GM23338 (cell line): ENCODE measurements around the gene ATP10A. TPM values are rescaled to one million over a fixed set of nuclear protein-coding genes. Genes with fewer than 3 reads are reported as not detected.

Experiments
- ATAC-seq: fragments of 200-7000 bp; cut with Tn5 transposase; 3 replicates; pipeline ENCODE4 v1.9.1; 2020
- DNase-seq: peaks from one replicate; pipeline ENCODE4 v3.0.0-alpha.2; 2015; ENCODE audit warnings: low spot score
- H2AFZ ChIP-seq: fragments of 200-600 bp; sonication (generic); 2 replicates; pipeline ENCODE4 v1.8.0; 2016; ENCODE audit warnings: antibody characterized with exemption, mild to moderate bottlenecking, moderate library complexity
- H3F3A ChIP-seq: fragments of 200-600 bp; sonication (generic); replicated peaks from 2 replicates; pipeline ENCODE4 v1.8.0; 2017; ENCODE audit warnings: antibody characterized with exemption, mixed run types, low read depth
- H3K27ac ChIP-seq: fragments of 200-600 bp; sonication (generic); 2 replicates; pipeline ENCODE4 v1.6.1; 2016; ENCODE audit warnings: low read depth
- H3K27me3 ChIP-seq: fragments of 200-600 bp; sonication (generic); 2 replicates; pipeline ENCODE4 v1.8.0; 2016; ENCODE audit warnings: mild to moderate bottlenecking, mixed run types, moderate library complexity; ENCODE audit not compliant: insufficient read depth
- H3K36me3 ChIP-seq: fragments of 200-600 bp; sonication (generic); 2 replicates; pipeline ENCODE4 v1.8.0; 2016; ENCODE audit warnings: mild to moderate bottlenecking; ENCODE audit not compliant: insufficient read depth
- H3K4me1 ChIP-seq: fragments of 200-600 bp; sonication (generic); 2 replicates; pipeline ENCODE4 v1.8.0; 2016; ENCODE audit warnings: mild to moderate bottlenecking, moderate library complexity; ENCODE audit not compliant: insufficient read depth
- H3K4me2 ChIP-seq: fragments of 200-600 bp; sonication (generic); 2 replicates; pipeline ENCODE4 v1.7.1; 2017; ENCODE audit warnings: mixed run types
- H3K4me3 ChIP-seq: fragments of 200-600 bp; sonication (generic); 2 replicates; pipeline ENCODE4 v1.6.1; 2016; ENCODE audit warnings: mixed run types
- H3K79me2 ChIP-seq: fragments of 200-600 bp; sonication (generic); replicated peaks from 2 replicates; pipeline ENCODE4 v1.8.0; 2017; ENCODE audit warnings: mild to moderate bottlenecking; ENCODE audit not compliant: insufficient read depth
- H3K9me2 ChIP-seq: fragments of 200-600 bp; sonication (generic); 2 replicates; pipeline ENCODE4 v1.8.0; 2017; ENCODE audit not compliant: insufficient read depth
- H4K20me1 ChIP-seq: fragments of 200-600 bp; sonication (generic); replicated peaks from 2 replicates; pipeline ENCODE4 v1.8.0; 2017; ENCODE audit warnings: mild to moderate bottlenecking; ENCODE audit not compliant: insufficient read depth
- H3K27ac Mint-ChIP-seq: 2 replicates; pipeline ENCODE4 v1.8.0; 2020; ENCODE audit warnings: inconsistent platforms, mild to moderate bottlenecking, moderate library complexity, mixed read lengths
- H3K27me3 Mint-ChIP-seq: 3 replicates; pipeline ENCODE4 v1.8.0; 2022; ENCODE audit warnings: low read depth, mild to moderate bottlenecking, moderate library complexity, mixed read lengths, inconsistent platforms; ENCODE audit not compliant: insufficient read depth, poor library complexity
- H3K36me3 Mint-ChIP-seq: 3 replicates; pipeline ENCODE4 v1.8.0; 2021; ENCODE audit warnings: low read depth, mild to moderate bottlenecking, inconsistent platforms, moderate library complexity, mixed read lengths
- H3K4me1 Mint-ChIP-seq: 3 replicates; pipeline ENCODE4 v1.8.0; 2020; ENCODE audit warnings: mild to moderate bottlenecking, inconsistent platforms, mixed read lengths
- H3K4me3 Mint-ChIP-seq: 3 replicates; pipeline ENCODE4 v1.8.0; 2021; ENCODE audit warnings: moderate library complexity, mild to moderate bottlenecking, inconsistent platforms, mixed read lengths
- H3K9me3 Mint-ChIP-seq: 3 replicates; pipeline ENCODE4 v1.8.0; 2020; ENCODE audit warnings: moderate library complexity, mild to moderate bottlenecking, inconsistent platforms, mixed read lengths
- CREB1 ChIP-seq: fragments of 250-450 bp; sonication (Bioruptor Pico); IDR thresholded peaks from 2 replicates; pipeline ENCODE4 v1.5.0; 2020; ENCODE audit warnings: low read depth, mild to moderate bottlenecking, moderate library complexity
- CTCF ChIP-seq, 2 experiments: fragments of 200-600 bp in 1 of 2; sonication (generic) in 1 of 2; conservative IDR thresholded peaks; 2 replicates each; pipeline versions ENCODE4 v1.5.1 to v1.6.1; 2016 to 2017; ENCODE audit warnings: antibody characterized with exemption in 2 of 2, low read depth in 2 of 2, mild to moderate bottlenecking in 2 of 2, moderate library complexity in 1 of 2
- ETS1 ChIP-seq: IDR thresholded peaks from 2 replicates; pipeline ENCODE4 v1.6.1; 2016; ENCODE audit warnings: antibody characterized with exemption
- EZH2 ChIP-seq: fragments of 200-600 bp; sonication (generic); IDR thresholded peaks from one replicate; pipeline ENCODE4 v1.8.0; 2017; ENCODE audit warnings: antibody characterized with exemption, mild to moderate bottlenecking, low read depth; ENCODE audit not compliant: unreplicated experiment
- EZH2phosphoT487 ChIP-seq: fragments of 200-600 bp; sonication (generic); IDR thresholded peaks from one replicate; pipeline ENCODE4 v1.8.1; 2018; ENCODE audit warnings: antibody characterized with exemption; ENCODE audit not compliant: unreplicated experiment
- JUNB ChIP-seq: IDR thresholded peaks from one replicate; pipeline ENCODE4 v1.6.1; 2016; ENCODE audit warnings: antibody characterized with exemption; ENCODE audit not compliant: unreplicated experiment
- NANOG ChIP-seq: IDR thresholded peaks from 2 replicates; pipeline ENCODE4 v1.6.1; 2016; ENCODE audit warnings: antibody characterized with exemption, borderline replicate concordance
- POLR2AphosphoS5 ChIP-seq: IDR thresholded peaks from 2 replicates; pipeline ENCODE4 v1.6.1; 2016; ENCODE audit warnings: antibody characterized with exemption, low read depth
- REST ChIP-seq: IDR thresholded peaks from one replicate; pipeline ENCODE4 v1.6.1; 2018; ENCODE audit warnings: antibody characterized with exemption; ENCODE audit not compliant: unreplicated experiment
- STAT1 ChIP-seq: IDR thresholded peaks from one replicate; pipeline ENCODE4 v1.6.1; 2016; ENCODE audit warnings: antibody characterized with exemption; ENCODE audit not compliant: unreplicated experiment
- ZNF114 ChIP-seq: fragments of 250-450 bp; sonication (Bioruptor Pico); IDR thresholded peaks from 2 replicates; pipeline ENCODE4 v1.5.0; 2020; ENCODE audit warnings: mild to moderate bottlenecking, moderate library complexity
- ZNF331 ChIP-seq: fragments of 250-450 bp; sonication (Bioruptor Pico); IDR thresholded peaks from 2 replicates; pipeline ENCODE4 v1.5.0; 2020; ENCODE audit warnings: low read depth, mild to moderate bottlenecking, moderate library complexity
- ZNF462 ChIP-seq: fragments of 250-450 bp; sonication (Bioruptor Pico); IDR thresholded peaks from 2 replicates; pipeline ENCODE4 v1.5.0; 2020; ENCODE audit warnings: mild to moderate bottlenecking, moderate library complexity
- polyA plus RNA-seq: library from polyadenylated mRNA; unstranded; fragments of >200 nt; fragmentation: Nextera tagmentation; extraction: Ambion mirVana; gene quantifications from 2 replicates; pipeline ENCODE4 v1.2.1, GENCODE V29; 2016
- total RNA-seq: library from RNA; depleted of rRNA; stranded (reverse); fragments of >200 nt; shearing (Covaris generic); gene quantifications from 2 replicates; pipeline ENCODE4 v1.2.3, GENCODE V29; 2014

ATP10A gene
- total and polyA plus RNA-seq, 2 experiments from 2014 or later: 0.36 to 5.6 TPM

- Histone ChIP-seq H3K4me1 (peaks cover 10% of the 10 kb centered on the region), H3K4me2 (no peak overlapping the region), H3K9me2 (no peaks in the 10 kb centered on the region), H3K27ac (no peak overlapping the region), H3F3A (0 out of 2 replicates have a peak, but pooled peaks cover 5% of the 10 kb centered on the region), H3K79me2 (no peaks in the 10 kb centered on the region), H3K36me3 (no peaks in the 10 kb centered on the region), H2AFZ (no peak overlapping the region), H4K20me1 (no peaks in the 10 kb centered on the region), H3K4me3 (no peak overlapping the region), H3K27me3 (peaks cover 41% of the 10 kb centered on the region)
- TF ChIP-seq STAT1: no peak
- TF ChIP-seq ETS1: no peak
- TF ChIP-seq NANOG: no peak
- no peak for TF ChIP-seq JUNB
- no peak for TF ChIP-seq CTCF (conservative IDR thresholded peaks at IDR 0.05; ENCODE audit: low read depth in 2 of 2)
- TF ChIP-seq REST: no peak
- no peak for TF ChIP-seq ZNF114 (CRISPR knock-in tag)
- TF ChIP-seq ZNF462 (CRISPR knock-in tag): no peak
- TF ChIP-seq EZH2: no peak
- TF ChIP-seq ZNF331: no peak
- TF ChIP-seq EZH2phosphoT487: no peak
- no peak for TF ChIP-seq CREB1 (CRISPR knock-in tag)
- TF ChIP-seq POLR2AphosphoS5: no peak
- no peak for ATAC-seq
- Mint-ChIP-seq H3K36me3 (peaks cover 3% of the 10 kb centered on the region; the same call in 1 of the 3 replicates), H3K9me3 (no peaks in the 10 kb centered on the region), H3K27me3 (peaks cover 45% of the 10 kb centered on the region), H3K4me1 (peaks cover 23% of the 10 kb centered on the region), H3K27ac (no peak overlapping the region), H3K4me3 (no peak overlapping the region)
- no peak for DNase-seq
Measured at GRCh38 chr15:25859838-25860645, 3.1 kb downstream of the ATP10A start.
